H54 (cell line): ENCODE measurements around the gene C1R.
"Not testable (repeated sequence)": the region's sequence is repeated elsewhere in the genome, so short reads cannot be mapped to it uniquely, and the experiment has no call there.

ENCODE experiments used
- DNase-seq: peaks from one replicate; pipeline ENCODE4 v3.0.0; 2011; ENCODE audit warnings: low spot score, mixed read lengths; ENCODE audit not compliant: insufficient read length
- FAIRE-seq: peaks from 3 replicates; lab custom pipeline; 2011; peaks lifted over from hg19 to GRCh38; lab: Jason Lieb, UNC
- POLR2A ChIP-seq: IDR thresholded peaks from 2 replicates; pipeline ENCODE4 v1.6.1; 2011; ENCODE audit warnings: low read depth, mild to moderate bottlenecking, low read length

The C1R gene

DNA sequence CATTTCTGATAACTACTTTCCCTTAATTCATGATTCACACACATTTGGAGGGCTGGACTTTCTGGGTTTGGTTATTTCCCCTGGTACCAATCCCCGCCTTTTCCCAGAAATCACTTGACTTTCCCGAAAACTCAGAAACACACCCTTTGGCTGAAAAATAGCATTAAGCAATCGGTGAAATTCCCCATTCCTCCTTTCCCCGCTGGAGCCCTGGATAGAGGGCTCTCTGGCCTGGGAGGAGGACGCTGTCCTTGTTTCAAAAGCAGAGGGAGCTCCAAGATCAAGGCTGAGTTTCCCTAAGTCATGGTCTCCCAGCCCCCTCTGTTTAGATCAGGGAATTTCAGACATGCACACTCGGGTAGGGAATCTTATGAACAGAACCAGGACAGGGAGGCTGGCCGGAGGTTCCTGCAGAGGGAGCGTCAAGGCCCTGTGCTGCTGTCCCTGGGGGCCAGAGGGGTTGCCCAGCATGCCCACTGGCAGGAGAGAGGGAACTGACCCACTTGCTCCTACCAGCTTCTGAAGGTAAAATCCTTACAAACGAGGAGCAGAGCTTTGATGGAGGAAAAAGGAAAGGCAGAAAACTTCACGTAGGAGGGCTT lies 31.8 kb downstream of the C1R start, which contains the start of gene C1S:
C1S (plus strand) TSS at position 366 of the 602 bp plus-strand sequence. CDS start 1,195 bp downstream, outside the sequence.
- TF ChIP-seq POLR2A, result no peak
- FAIRE-seq (no peak), DNase-seq (peak; percentile 71)

DNA sequence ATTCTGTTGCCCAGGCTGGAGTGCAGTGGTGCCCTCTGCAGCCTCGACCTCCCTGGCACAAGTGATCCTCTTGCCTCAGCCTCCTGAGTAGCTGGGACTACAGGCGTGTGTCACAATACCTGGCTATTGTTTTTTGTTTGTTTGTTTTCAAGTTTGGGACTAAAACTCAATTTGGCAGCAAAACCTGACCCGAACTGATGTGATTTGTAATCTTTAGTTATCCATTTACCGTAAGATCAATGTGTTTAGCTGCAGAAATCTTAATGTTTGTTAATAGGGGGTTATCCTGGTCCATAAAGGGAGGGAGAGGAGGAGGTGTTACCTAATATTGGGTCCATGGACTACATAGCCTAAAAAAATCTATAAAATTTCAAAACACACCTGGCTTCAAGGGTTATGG lies 32.5 kb downstream of the C1R start:
- no peak for FAIRE-seq

DNA sequence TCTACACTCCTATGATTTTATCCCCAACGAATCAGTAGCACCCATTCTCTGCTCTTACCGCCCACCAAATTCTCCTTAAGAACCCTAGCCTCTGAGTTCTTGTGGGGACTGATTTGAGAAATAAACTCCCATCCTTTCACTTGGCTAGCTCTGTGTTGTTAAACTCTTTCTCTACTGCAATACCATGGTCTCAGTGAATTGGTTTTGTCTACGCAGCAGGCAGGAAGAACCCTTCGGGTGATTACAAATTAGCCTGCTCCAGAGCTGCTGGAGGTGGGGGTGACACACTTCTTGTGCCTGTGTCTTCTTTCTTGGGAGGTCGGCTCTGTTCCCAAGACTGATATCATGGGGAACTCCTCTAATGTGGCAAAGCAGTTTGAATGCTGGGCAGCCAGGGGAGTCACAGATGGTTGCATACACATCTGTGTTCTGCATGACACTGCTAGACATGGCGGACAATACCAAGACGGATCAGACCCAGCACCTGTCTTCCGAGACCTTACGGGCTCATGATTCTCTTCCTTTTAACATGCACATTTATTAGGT lies 33.3 kb downstream of the C1R start:
- no peak for TF ChIP-seq POLR2A
- no peak for FAIRE-seq
- no peak for DNase-seq

More for the DNA sequence above, 32.5 kb downstream of the C1R start:
- no peak for DNase-seq
- TF ChIP-seq POLR2A, result no peak

DNA sequence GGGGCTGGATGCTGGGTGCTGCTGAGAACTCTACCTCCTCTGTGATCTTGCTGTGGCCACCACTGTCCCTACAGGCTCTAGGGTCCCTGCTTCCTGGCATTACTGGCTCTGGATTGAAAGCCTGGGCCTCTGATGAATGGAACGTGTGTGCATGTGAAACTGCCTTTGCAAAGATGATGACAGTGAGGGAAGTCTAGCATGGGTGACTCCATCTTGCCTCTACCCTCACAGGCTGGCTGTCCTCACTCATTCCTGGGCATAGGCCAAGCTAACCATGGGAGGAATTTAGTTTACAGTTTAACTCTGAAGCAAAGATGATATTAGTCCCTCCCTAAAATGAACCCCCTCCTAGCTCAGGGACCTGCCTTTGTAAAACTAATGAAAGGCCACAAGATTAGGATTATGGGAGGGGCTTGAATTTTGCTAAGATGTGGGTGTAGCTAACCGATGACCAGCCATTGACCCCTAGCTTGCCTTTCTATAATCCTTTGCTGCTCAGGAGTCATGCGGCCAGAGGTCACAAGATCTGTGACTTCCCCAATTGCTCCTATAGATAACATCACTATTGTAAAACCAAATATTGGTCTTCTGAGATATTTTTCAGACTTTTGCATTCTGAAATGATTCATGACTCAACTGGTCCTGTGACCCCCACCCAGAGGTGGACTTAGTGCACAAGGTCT lies 33.9 kb downstream of the C1R start:
- DNase-seq (no peak), FAIRE-seq (no peak)

DNA sequence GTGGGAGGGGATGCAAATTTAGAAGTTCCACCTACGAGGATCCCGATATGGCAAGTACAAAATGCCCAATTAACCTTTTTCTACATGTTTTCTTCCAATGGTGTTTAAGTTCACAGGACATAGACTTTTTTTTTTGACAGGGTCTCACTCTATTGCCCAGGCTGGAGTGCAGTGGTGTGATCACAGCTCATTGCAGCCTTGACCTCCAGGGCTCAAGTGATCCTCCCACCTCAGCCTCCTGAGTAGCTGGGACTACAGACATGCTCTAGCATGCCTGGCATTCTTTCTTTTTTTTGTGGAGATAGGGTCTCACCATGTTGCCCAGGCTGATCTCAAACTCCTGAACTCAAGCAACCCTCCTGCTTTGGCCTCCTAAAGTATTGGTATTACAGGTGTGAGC lies 36.5 kb downstream of the C1R start:
- FAIRE-seq, DNase-seq: not testable (repeated sequence)

More for the DNA sequence above, 33.9 kb downstream of the C1R start:
- TF ChIP-seq POLR2A, result no peak

DNA sequence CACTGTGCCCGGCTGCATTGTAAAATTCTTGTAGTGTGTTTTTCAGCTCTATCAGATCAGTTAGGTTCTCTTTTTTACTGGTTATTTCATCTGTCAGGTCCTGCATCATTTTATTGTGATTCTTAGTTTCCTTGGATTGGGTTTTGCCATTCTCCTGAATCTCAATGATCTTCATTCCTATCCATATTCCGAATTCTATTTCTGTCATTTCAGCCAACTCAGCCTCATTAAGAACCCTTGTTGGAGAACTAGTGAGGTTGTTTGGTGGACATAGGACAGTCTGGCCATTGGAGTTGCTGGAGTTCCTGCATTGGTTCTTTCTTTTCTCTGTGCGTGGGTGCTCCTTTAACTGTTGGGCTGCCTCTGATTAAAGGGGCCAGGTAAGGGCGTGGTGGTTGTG lies 37.3 kb downstream of the C1R start:
- TF ChIP-seq POLR2A, result no peak
- FAIRE-seq (no peak), DNase-seq (no peak)

DNA sequence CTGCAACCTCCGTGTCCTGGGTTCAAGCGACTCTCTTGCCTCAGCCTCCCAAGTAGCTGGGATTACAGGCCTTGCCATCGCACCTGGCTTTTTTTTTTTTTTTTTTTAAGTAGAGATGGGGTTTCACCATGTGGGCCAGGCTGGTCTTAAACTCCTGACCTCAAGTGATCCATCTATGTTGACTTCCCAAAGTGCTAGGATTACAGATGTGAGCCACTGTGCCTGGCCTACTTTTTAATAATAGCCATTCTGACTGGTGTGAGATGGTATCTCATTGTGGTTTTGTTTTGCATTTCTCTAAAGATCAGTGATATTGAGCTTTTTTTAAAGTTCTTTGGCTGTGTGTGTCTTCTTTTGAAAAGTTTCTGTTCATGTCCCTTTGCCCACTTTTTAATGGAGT lies 42.3 kb downstream of the C1R start:
- FAIRE-seq, DNase-seq: not testable (repeated sequence)

DNA sequence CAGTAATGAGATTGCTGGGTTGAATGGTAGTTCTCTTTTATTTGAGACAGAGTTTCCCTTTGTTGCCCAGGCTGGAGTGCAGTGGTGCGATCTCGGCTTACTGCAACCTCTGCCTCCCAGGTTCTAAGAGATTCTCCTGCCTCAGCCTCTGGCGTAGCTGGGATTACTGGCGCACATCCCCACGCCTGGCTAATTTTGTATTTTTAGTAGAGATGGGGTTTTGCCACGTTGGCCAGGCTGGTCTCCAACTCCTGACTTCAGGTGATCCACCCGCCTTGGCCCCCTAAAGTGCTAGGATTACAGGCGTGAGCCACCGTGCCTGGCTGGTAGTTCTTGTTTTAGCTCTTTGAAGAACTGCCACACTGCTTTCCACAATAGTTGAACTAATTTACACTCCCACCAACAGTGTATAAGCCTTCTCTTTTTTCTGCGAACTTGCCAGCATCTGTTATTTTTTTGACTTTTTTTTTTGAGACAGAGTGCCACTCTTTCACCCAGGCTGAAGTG lies 42.7 kb downstream of the C1R start:
- not testable (repeated sequence) for FAIRE-seq, DNase-seq

DNA sequence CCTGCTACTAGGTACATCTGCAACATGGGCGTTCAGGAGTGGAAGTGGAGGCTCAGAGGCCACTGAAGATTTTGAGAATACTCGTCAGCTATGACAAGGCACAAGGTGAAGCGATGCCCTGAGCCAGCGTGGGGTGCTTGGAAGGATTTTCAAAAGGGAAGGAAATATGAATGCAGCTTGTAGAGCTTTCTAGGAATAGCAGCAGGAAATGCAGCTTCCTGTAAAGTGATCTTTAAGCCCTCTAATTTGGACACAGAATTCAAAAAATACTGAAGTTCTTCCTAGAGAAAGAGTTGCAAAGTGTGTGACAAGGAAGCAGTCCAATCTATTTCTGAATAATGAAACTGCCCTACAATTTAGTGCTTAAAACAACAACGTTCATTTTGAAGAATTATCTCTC lies 44.9 kb downstream of the C1R start:
- FAIRE-seq (no peak), DNase-seq (no peak)
- no peak for TF ChIP-seq POLR2A

DNA sequence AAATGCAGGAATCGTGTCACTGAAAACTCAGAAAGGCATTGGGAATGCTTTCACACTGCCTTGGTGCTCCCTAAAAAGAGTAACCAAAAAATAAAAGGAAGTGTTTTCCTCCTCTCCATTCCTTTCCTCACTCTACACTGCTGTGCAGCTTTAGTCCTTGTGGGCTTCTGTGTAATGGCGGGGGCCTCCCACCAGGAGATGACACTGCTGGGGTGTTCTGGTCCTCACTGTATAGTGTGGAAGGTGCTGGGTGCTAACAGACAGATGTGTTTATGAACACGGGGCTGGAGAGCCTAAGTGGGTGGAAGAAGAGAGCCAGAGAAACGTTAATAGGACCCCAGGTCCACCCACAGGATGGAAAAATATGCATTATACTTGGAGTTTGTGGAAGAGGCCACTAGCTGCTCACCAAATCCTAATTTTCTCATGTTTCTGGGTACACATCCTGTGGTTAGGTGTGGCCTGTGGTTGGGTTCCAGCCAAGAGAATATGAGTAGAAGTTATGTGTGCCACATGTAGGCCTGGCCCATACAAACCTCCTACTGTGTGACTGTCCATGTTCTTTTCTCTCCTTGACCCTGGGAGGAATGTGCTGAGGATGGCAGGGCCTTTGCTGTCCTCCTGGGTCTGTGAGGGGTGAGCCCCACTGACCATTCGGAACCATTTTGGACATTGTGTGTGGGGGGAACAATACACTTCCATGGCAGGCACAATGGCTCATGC lies 45.7 kb downstream of the C1R start:
- TF ChIP-seq POLR2A, result no peak
- FAIRE-seq (no peak), DNase-seq (no peak)

DNA sequence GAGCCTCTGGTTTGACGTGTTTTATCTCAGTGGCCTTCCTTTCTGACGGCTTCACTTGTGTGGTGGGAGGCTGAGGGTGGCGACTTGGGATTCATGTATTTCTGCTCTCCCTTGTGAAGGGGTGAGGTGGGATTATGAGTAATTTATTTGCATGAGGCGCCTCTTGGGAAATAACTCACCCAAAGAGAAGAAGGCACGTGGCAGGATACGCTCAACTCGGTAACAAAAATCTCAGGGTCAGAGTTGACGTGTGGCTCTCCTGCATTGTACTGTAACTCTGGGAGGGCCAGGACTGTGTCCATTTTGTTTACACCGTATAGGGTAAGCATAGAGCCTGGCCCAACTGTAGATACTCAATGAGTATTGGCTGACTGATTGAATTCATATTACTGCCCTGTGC lies 46.3 kb downstream of the C1R start:
- FAIRE-seq (no peak), DNase-seq (no peak)
- no peak for TF ChIP-seq POLR2A

DNA sequence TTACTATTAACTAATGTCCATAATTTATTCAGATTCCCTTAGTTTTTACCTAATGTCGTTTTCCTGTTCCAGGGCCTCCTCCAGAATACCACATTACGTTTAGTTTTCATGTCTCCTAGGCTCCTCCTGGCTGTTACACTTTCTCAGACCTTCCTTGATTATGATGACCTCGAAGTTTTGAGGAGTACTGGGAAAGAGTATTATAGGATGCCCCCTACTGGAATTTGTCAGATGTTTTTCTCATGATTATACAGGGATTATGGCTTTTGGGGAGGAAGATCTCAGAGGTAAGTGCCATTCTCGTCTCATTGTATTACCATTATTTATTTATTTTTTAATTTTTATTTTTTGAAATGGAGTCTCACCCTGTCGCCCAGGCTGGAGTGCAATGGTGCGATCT lies 49.4 kb downstream of the C1R start:
- TF ChIP-seq POLR2A, result no peak
- DNase-seq (peak; percentile 45), FAIRE-seq (peak; percentile 23)

DNA sequence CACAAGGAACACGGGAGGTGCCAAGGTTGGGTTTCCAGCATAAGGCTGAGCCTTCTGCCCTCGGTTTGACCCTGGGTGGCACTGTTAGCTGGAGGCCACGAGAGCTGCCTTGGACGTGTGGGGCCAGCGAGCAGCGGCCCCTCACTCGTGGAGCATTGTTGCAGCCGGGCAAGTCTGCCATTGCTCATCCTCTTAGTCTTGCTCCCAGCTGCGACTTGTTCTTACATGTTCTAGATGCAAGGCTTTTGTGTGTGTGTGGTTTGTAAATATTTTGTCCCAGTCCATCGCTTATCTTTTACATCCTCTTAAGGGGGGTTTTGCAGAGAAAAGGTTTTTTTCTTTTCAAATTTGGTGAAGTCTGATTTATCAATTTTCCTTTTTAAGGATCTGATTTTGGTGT lies 52.8 kb downstream of the C1R start:
- FAIRE-seq (no peak), DNase-seq (no peak)
- no peak for TF ChIP-seq POLR2A

DNA sequence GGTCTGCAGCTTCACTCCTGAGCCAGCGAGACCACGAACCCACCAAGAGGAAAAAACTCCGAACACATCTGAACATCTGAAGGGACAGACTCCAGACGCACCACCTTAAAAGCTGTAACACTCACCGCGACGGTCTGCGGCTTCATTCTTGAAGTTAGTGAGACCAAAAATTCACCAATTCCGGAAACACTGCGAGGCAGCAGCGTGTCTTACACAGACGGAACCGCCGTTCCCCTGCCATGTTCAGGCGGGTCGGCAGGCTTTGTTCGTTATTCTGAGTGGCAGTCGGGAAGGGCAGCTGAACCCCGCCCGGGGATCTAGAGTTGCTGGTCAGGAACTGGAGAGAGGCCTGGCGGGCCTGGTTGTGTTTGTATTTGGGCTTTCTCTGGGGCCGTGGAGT lies 53.7 kb downstream of the C1R start:
- FAIRE-seq (no peak), DNase-seq (no peak)
- TF ChIP-seq POLR2A, result no peak

DNA sequence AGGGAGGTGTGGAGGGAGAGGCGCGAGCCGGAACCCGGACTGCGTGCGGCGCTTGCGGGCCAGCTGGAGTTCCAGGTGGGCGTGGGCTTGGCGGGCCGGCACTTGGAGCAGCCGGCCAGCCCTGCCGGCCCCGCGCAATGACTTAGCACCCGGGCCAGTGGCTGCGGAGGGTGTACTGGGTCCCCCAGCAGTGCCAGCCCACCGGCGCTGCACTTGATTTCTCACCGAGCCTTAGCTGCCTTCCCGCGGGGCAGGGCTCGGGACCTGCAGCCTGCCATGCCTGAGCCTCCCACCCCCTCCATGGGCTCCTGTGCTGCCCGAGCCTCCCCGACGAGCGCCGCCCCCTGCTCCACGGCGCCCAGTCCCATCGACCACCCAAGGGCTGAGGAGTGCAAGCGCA lies 54.8 kb downstream of the C1R start:
- FAIRE-seq, DNase-seq: not testable (repeated sequence)
